Loucy (cell line): Measurements from ENCODE around the gene RETREG2.

Experiments used
- EZH2phosphoT487 ChIP-seq: fragments of 200-600 bp; IDR thresholded peaks from 2 replicates; pipeline ENCODE4 v1.6.1; 2018; ENCODE audit warnings: antibody characterized with exemption, mild to moderate bottlenecking, moderate library complexity, borderline replicate concordance
- TF ChIP-seq, protein P1 (sequence below): fragments of 200-600 bp; sonication (generic); conservative IDR thresholded peaks from 2 replicates; pipeline ENCODE4 v1.5.1; 2014; ENCODE audit warnings: mild to moderate bottlenecking, antibody characterized with exemption, low read length

DNA sequence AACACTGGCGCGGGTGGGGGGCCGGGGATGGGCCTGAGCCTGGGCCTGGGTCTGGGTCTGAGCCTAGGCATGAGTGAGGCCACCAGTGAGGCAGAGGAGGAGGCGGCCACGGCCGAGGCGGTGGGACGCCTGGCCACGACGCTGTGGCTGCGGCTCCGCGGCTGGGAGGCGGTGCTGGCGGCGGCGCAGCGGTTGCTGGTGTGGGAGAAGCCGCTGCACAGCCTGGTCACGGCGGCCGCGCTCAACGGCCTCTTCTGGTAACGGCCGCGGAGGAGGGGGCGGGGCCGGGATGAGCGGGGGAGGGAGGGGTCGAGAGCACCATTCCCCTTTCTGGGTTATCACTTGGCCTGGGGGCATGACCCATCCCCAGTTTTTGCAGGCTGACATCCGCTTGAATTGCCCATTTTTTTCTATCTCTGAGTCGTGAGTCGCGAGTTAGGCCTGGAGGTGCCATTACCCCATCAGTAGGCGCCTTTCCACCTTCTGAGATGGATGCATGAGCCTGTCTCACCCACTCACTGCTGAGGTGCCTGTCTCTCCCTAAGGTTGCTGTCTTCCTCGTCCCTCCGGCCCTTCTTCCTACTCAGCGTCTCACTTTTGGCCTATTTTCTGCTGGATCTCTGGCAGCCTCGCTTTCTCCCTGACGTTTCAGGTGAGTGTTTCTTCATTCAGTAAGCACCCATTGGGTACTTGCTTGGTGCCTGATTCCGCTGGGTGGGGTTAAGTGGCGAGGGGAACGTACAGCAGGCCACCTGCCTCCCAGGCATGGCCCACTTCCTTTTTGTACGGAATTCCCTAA, 501 bp downstream of the RETREG2 start:
- TF ChIP-seq, protein P1, sequence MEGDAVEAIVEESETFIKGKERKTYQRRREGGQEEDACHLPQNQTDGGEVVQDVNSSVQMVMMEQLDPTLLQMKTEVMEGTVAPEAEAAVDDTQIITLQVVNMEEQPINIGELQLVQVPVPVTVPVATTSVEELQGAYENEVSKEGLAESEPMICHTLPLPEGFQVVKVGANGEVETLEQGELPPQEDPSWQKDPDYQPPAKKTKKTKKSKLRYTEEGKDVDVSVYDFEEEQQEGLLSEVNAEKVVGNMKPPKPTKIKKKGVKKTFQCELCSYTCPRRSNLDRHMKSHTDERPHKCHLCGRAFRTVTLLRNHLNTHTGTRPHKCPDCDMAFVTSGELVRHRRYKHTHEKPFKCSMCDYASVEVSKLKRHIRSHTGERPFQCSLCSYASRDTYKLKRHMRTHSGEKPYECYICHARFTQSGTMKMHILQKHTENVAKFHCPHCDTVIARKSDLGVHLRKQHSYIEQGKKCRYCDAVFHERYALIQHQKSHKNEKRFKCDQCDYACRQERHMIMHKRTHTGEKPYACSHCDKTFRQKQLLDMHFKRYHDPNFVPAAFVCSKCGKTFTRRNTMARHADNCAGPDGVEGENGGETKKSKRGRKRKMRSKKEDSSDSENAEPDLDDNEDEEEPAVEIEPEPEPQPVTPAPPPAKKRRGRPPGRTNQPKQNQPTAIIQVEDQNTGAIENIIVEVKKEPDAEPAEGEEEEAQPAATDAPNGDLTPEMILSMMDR, result no peak
- TF ChIP-seq EZH2phosphoT487, result no peak
